Renal pelvis (tissue), 12 donors: ENCODE measurements around the gene BTN3A1. TPM values are rescaled to one million over a fixed set of nuclear protein-coding genes. Genes with fewer than 3 reads are reported as not detected.
A peak's percentile ranks its signal among the peaks of the same experiment; 100 is the strongest.
"Not testable (repeated sequence)": the region's sequence is repeated elsewhere in the genome, so short reads cannot be mapped to it uniquely, and the experiment has no call there.

Experiments
- DNase-seq: peaks from one replicate; pipeline ENCODE4 v3.0.0-alpha.2; 2013
- long read RNA-seq, 16 experiments: transcript quantifications; one replicate each; lab custom pipeline, GENCODE V29; 2026
- polyA plus RNA-seq, 3 donors: library from polyadenylated mRNA; unstranded; fragments of 120-200 nt; gene quantifications; one replicate each; pipeline ENCODE4 v1.2.1, GENCODE V29; 2013; ENCODE audit not compliant: insufficient read length in 3 of 3

The BTN3A1 gene
- polyA plus RNA-seq: 10 to 100 TPM; 17.6 to 31.5 (median 30.8) TPM
- long read RNA-seq, donor 1, partial matches to known transcripts: 13 of 14 reads
- long read RNA-seq, donor 1, other reads (novel, unspliced or antisense): 0 of 14 reads
- long read RNA-seq, donor 2: 0 reads
- long read RNA-seq, donor 3: 0 reads
- long read RNA-seq, donor 4, partial matches to known transcripts: 0 of 1 reads
- long read RNA-seq, donor 4, other reads (novel, unspliced or antisense): 0 of 1 reads
- long read RNA-seq, donor 5: 0 reads
- long read RNA-seq, donor 6, partial matches to known transcripts: 0 of 1 reads
- long read RNA-seq, donor 6, other reads (novel, unspliced or antisense): 0 of 1 reads
- long read RNA-seq, donor 7, partial matches to known transcripts: 0 of 2 reads
- long read RNA-seq, donor 7, other reads (novel, unspliced or antisense): 0 of 2 reads
- long read RNA-seq, donor 8, partial matches to known transcripts: 0 of 1 reads
- long read RNA-seq, donor 8, other reads (novel, unspliced or antisense): 0 of 1 reads
- long read RNA-seq, donor 9, partial matches to known transcripts: 0 of 2 reads
- long read RNA-seq, donor 9, other reads (novel, unspliced or antisense): 0 of 2 reads
- long read RNA-seq, donor 10, partial matches to known transcripts: 7 of 8 reads
- long read RNA-seq, donor 10, other reads (novel, unspliced or antisense): 0 of 8 reads
- long read RNA-seq, donor 11, partial matches to known transcripts: 0 of 1 reads
- long read RNA-seq, donor 11, other reads (novel, unspliced or antisense): 0 of 1 reads
- long read RNA-seq, donor 12: 0 reads
- long read RNA-seq, donor 13, partial matches to known transcripts: 37 of 38 reads
- long read RNA-seq, donor 13, other reads (novel, unspliced or antisense): 0 of 38 reads
- long read RNA-seq, donor 14: 0 reads
- long read RNA-seq, donor 15, partial matches to known transcripts: 0 of 1 reads
- long read RNA-seq, donor 15, other reads (novel, unspliced or antisense): 0 of 1 reads
- long read RNA-seq, donor 16, partial matches to known transcripts: 0 of 1 reads
- long read RNA-seq, donor 16, other reads (novel, unspliced or antisense): 0 of 1 reads

- peak; percentile 81 for DNase-seq
These were observed at the start of gene BTN3A1 for GRCh38 chr6:26401987-26402658. BTN3A1 (plus strand) TSS chr6:26402275; CDS start chr6:26405564, 3,289 bp downstream.

GRCh38 chr6:26352315-26352714 is 49.8 kb upstream of the BTN3A1 start:
- DNase-seq: no peak

- DNase-seq: no peak
These were observed 47.9 kb upstream of the BTN3A1 start for GRCh38 chr6:26354162-26354561.

- no peak for DNase-seq
These were observed 46.7 kb upstream of the BTN3A1 start for GRCh38 chr6:26355366-26355765.

DNA sequence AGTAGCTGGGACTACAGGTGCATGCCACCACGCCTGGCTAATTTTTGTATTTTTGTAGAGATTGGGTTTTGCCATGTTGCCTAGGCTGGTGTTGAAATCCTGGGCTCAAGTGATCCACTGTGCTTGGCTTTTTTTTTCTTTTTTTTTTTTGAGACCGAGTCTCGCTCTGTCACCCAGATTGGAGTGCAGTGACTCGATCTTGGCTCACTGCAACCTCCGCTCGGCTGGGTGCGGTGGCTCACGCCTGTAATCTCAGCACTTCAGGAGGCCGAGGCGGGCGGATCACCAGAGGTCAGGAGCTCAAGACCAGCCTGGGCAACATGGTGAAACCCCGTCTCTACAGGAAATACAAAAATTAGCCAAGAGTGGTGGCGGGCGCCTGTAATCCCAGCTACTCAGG is 44.5 kb upstream of the BTN3A1 start:
- not testable (repeated sequence) for DNase-seq

- no peak for DNase-seq
These were observed 43.5 kb upstream of the BTN3A1 start for GRCh38 chr6:26358511-26358981.

DNA sequence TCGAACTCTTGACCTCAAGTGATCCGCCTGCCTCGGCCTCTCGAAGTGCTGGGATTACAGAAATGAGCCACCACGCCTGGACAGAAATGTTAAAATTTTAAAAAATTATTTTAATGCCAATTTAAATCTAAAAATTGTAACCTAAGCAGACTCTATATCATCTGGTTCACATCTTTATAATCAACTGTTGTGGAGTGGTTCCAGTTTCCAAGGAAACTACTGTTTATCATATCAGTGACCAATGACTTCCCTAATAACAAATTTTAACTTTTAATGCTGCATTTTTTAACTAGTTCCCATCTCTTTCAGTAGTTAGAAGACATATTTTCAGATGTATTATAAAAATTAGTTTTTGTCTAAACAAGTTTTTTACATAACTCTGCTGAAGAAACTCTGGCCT is 42.3 kb upstream of the BTN3A1 start:
- no peak for DNase-seq

DNA sequence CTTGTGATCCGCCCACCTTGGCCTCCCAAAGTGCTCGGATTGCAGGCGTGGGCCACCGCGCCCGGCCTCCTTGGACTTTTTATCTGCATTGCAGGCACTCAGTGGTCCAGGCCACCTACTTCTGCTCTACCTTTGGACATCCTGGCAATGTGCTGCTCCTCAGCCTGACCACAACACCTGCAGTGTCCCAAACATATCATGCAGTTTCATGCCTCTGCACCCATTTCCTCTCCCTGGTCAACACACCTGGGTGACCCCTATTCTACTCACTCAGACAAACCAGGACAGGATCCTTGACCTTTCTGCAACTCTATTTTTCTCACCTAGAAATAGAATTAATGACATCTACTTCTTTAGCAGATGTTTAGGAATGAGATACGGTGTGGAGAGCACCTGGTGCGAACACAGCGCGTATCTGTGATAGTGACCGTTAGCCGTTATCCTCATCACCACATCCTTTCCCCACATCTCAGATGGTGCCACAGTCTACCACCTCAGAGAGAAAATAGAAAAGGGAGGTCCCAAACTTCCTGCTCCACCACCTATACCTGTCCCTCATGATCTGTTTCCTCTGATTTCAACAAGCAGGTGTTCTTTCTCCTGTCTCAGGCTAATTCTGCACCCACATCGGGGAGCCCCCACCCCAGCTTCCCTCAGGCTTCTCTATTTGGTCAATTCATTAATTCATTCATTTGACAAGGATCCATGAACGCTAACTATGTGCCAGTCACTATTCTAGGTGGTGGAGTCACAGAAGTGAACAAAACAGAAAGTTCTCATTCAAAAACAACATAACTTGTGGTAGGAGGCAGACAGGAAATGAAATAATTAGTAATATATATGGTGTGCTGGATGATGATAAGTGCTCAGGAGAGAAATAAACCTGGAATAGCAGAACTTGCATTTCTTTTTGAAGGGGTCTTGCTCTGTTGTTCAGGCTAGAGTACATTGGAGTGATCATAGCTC is 41.3 kb upstream of the BTN3A1 start:
- DNase-seq: no peak

- no peak for DNase-seq
These were observed 40.5 kb upstream of the BTN3A1 start for GRCh38 chr6:26361544-26361943.

DNA sequence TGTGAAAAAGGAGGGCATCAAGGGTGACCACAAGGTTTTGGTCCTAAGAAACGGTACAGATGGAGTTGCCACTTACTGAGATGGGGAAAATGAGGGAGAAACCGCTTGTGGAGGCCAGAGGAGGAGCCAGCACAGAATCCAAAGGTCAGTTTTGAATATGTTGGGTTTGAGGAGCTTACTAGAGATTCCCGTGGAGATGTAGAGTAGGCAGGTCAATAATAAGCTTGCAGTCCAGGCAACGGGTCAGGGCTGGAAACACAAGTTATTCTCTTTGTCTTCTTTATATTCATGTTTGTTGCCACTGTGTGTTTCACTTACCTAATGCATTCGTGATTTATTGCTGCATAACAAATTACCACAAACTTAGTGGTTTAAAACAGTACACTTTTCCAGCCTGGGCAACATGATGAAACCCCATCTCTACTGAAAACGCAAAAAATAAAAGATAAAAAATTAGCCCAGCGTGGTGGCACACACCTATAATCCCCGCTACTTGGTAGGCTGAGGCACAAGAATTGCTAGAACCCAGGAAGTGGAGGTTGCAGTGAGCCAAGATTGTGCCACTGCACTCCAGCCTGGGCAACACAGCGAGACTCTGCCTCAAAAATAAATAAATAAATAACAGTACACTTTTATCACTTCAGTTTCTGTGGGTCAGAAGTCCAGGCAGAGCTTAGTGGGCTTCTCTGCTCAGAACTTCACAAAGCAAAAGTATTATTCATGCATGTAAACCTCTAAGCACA is 39.8 kb upstream of the BTN3A1 start:
- DNase-seq: no peak

DNA sequence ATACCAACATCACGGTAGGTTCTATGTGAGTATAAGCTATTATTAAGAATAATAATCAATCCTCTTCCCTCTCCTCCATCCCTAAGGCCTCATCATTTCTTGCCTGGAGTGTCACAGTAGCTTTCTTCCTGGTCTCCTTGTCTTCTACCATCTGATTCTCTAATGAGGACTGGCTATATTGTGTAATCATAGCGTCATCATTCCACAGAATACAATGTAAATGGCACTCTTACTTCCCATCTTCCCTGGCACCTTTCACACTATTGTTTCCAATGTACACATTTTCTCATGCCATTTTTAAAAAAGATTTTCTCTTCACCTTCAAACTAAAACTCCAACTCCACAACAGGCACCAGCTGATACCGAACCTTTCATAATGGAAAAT is 39.2 kb upstream of the BTN3A1 start:
- DNase-seq: no peak

DNA sequence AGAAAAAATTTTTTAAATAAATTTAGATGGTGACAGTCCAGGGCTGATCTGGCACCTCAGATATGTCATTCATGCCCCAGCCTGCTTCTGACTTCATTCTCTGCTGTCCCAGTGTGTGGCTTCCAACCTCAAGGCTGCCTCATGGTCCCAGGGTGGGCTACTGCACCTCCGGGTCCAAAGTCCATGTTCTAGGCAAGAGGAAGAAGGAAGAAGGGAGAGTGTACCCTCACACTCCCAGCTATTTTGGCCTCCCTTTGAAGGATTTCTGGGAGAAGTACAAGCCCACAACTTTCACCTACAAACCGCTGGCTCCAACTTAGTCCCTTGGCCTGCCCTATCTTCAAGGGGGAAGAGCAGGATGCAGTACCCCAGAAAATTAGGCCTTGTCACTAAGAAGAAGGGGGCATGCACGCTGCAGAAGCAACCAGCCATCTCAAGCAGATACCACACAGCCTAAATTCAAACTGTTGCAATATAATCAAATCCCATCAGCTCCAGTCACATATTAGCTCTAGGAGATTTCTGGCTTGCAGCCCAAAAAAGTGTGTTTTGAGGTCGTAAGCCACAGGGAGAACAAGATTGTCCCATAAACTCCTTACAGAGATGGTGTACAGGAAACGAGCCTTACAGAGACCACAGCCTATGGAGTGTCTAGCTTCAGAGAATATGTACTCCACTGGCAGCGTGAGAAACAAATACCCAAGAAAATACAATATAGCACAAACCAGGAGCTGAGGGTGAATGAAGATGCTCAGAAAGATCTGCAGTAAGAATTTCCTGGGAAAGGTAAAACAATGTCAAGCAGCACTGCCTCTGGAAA is 38.0 kb upstream of the BTN3A1 start:
- DNase-seq: no peak

DNA sequence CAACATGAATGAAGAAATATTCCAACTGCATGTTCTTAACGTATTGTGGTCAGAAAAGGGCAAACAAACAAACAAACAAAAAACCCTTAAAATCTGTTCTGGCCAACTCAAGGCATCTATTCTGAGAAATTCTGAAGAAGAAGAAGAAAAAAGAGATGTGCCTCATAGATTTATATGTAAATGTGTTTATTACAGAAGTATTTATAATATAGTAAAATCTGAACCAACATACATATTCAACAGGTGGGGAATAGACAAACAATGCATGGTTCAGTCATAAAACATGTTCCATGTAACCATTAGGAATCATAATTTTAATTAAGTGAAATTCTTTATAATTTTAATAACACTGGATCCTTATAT is 36.5 kb upstream of the BTN3A1 start:
- no peak for DNase-seq

DNA sequence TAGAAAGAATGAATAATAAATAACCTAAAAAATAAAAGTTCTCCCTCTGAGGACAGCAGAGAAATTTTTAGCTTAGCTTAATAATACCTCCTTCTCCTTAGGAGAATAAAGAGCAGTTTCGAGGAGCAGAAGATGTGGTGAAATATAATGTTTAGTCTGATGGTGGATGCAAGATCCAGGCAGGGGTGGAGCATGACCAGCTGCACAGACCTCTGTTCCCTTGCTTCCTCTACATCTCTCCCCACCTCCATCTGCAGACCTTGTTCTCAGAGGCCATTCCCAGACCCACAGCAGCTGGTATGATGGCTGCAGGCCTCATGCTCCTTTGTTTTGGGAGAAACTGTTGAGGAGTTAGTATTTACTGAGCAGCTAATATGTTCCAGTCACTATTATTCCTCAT is 35.6 kb upstream of the BTN3A1 start:
- DNase-seq: no peak

GRCh38 chr6:26367114-26367513 is 35.0 kb upstream of the BTN3A1 start:
- no peak for DNase-seq

- DNase-seq: not testable (repeated sequence)
These were observed 30.3 kb upstream of the BTN3A1 start for GRCh38 chr6:26371813-26372212.

DNA sequence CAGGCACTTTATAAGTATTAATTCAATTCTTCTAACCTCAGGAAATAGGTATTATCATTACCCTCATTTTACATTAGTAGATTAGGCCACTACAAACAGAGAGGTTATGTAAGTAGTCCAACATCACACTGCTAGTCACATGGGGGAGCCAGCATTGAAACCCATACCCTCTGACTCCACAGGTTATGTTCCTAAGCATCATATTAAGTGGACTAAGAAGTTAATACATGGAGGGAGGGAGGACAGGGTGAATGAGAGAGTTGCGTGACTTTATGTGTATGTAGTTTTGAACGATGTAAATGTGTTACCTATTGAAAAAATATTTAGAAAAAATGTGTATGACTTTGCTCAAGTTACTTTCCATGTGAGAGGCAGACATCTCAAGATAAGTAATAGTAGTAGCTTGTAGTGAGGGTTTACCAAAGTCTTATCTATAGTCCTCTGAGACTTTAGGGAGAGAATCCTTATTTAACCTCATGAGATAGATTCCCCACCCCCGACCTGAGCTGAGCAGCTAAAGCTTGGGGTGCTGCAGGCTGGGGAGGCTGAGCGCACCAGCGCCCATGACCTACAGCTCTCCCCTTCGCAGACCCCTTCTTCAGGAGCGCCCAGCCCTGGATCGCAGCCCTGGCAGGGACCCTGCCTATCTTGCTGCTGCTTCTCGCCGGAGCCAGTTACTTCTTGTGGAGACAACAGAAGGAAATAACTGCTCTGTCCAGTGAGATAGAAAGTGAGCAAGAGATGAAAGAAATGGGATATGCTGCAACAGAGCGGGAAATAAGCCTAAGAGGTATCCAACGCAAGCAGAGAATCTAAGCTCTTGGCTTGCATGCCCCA is 29.5 kb upstream of the BTN3A1 start:
- no peak for DNase-seq

GRCh38 chr6:26375270-26375669 is 26.8 kb upstream of the BTN3A1 start:
- DNase-seq: no peak
